ENCODE results near the gene FBXO36. TPM values are rescaled to one million over a fixed set of nuclear protein-coding genes. Genes with fewer than 3 reads are reported as not detected.
A peak's percentile ranks its signal among the peaks of the same experiment; 100 is the strongest.

FBXO36 gene
- polyA plus RNA-seq, 1 donor (not counting 4 experiments of a cell fraction or from before 2014, with no cell fraction given): 1.7 TPM

- Histone ChIP-seq H3K9me1 (ENCODE audit: control insufficient read depth, extremely low read depth, insufficient read depth, low read length) (no peaks in the 10 kb centered on the region), H3K4me1 (ENCODE audit: control insufficient read depth, extremely low read depth, insufficient read depth, low read length) (peaks cover 16% of the 10 kb centered on the region), H3K4me2 (ENCODE audit: control insufficient read depth, extremely low read depth, insufficient read depth, low read depth, low read length) (peak overlapping the region; percentile 80), H3K4me3 (ENCODE audit: control insufficient read depth in 2 of 3, extremely low read depth in 1 of 3, insufficient read depth in 2 of 3, low read depth in 1 of 3, low read length in 3 of 3) (no peak overlapping the region), H3K79me2 (ENCODE audit: control insufficient read depth, insufficient read depth, low read length) (no peaks in the 10 kb centered on the region), H3K27ac (ENCODE audit: control insufficient read depth, insufficient read depth, low read length) (peak overlapping the region; percentile 77), H3K27me3 (ENCODE audit: control insufficient read depth, extremely low read depth, insufficient read depth, low read length) (no peaks in the 10 kb centered on the region), H4K20me1 (ENCODE audit: control insufficient read depth, extremely low read depth, insufficient read depth, low read length) (no peaks in the 10 kb centered on the region), H3K9me3 (ENCODE audit: control insufficient read depth, low read depth, low read length) (no peaks in the 10 kb centered on the region), H3K9ac (ENCODE audit: control insufficient read depth, extremely low read depth, insufficient read depth, low read length) (peak overlapping the region; percentile 33), H2AFZ (ENCODE audit: control insufficient read depth, low read length) (peak overlapping the region; percentile 76), H3K36me3 (ENCODE audit: control insufficient read depth in 2 of 2, extremely low read depth in 1 of 2, insufficient read depth in 2 of 2, low read length in 2 of 2) (no peaks in the 10 kb centered on the region)
- no peak for TF ChIP-seq EZH2 (IDR thresholded peaks at IDR 0.05; ENCODE audit: low read length)
- TF ChIP-seq, protein P1, sequence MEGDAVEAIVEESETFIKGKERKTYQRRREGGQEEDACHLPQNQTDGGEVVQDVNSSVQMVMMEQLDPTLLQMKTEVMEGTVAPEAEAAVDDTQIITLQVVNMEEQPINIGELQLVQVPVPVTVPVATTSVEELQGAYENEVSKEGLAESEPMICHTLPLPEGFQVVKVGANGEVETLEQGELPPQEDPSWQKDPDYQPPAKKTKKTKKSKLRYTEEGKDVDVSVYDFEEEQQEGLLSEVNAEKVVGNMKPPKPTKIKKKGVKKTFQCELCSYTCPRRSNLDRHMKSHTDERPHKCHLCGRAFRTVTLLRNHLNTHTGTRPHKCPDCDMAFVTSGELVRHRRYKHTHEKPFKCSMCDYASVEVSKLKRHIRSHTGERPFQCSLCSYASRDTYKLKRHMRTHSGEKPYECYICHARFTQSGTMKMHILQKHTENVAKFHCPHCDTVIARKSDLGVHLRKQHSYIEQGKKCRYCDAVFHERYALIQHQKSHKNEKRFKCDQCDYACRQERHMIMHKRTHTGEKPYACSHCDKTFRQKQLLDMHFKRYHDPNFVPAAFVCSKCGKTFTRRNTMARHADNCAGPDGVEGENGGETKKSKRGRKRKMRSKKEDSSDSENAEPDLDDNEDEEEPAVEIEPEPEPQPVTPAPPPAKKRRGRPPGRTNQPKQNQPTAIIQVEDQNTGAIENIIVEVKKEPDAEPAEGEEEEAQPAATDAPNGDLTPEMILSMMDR (optimal IDR thresholded peaks at IDR 0.05 in 1 of 3, IDR thresholded peaks at IDR 0.05 in 1 of 3, conservative IDR thresholded peaks at IDR 0.05 in 1 of 3; ENCODE audit: extremely low read depth in 1 of 3, insufficient read depth in 2 of 3, low read length in 3 of 3): no peak
- DNase-seq (ENCODE audit: low read depth, low spot score): peak; percentile 73
- peak; percentile 71 for FAIRE-seq
- dilution Hi-C loops (cut with MboI; ENCODE audit: extremely low pct_ligation_motif_present, low sequenced_read_pairs): no loop called here
Observed at GRCh38 chr2:230053753-230054478, 131.6 kb downstream of the FBXO36 start.

- dilution Hi-C loops (cut with MboI; ENCODE audit: extremely low pct_ligation_motif_present, low sequenced_read_pairs): no loop called here
- no peak for FAIRE-seq
- no peak overlapping the region for H3K4me2 ChIP-seq (ENCODE audit: control insufficient read depth, extremely low read depth, insufficient read depth, low read depth, low read length)
Observed at GRCh38 chr2:230060672-230061293, 138.5 kb downstream of the FBXO36 start.

More at GRCh38 chr2:230060672-230061293, 138.5 kb downstream of the FBXO36 start:
- H3K9me3 ChIP-seq (ENCODE audit: control insufficient read depth, low read depth, low read length): no peaks in the 10 kb centered on the region
- H3K4me1 ChIP-seq (ENCODE audit: control insufficient read depth, extremely low read depth, insufficient read depth, low read length): no peaks in the 10 kb centered on the region
- H3K9ac ChIP-seq (ENCODE audit: control insufficient read depth, extremely low read depth, insufficient read depth, low read length): no peak overlapping the region
- no peaks in the 10 kb centered on the region for H4K20me1 ChIP-seq (ENCODE audit: control insufficient read depth, extremely low read depth, insufficient read depth, low read length)
- no peak for DNase-seq (ENCODE audit: low read depth, low spot score)
- H3K27ac ChIP-seq (ENCODE audit: control insufficient read depth, insufficient read depth, low read length): no peak overlapping the region
- H2AFZ ChIP-seq (ENCODE audit: control insufficient read depth, low read length): no peak overlapping the region
- no peaks in the 10 kb centered on the region for H3K9me1 ChIP-seq (ENCODE audit: control insufficient read depth, extremely low read depth, insufficient read depth, low read length)
- H3K27me3 ChIP-seq (ENCODE audit: control insufficient read depth, extremely low read depth, insufficient read depth, low read length): no peaks in the 10 kb centered on the region
- H3K79me2 ChIP-seq (ENCODE audit: control insufficient read depth, insufficient read depth, low read length): no peaks in the 10 kb centered on the region
- H3K4me3 ChIP-seq (ENCODE audit: control insufficient read depth in 2 of 3, extremely low read depth in 1 of 3, insufficient read depth in 2 of 3, low read depth in 1 of 3, low read length in 3 of 3): no peak overlapping the region
- TF ChIP-seq, protein P1 (optimal IDR thresholded peaks at IDR 0.05 in 1 of 3, IDR thresholded peaks at IDR 0.05 in 1 of 3, conservative IDR thresholded peaks at IDR 0.05 in 1 of 3; ENCODE audit: extremely low read depth in 1 of 3, insufficient read depth in 2 of 3, low read length in 3 of 3): no peak
- no peak for TF ChIP-seq EZH2 (IDR thresholded peaks at IDR 0.05; ENCODE audit: low read length)
- no peaks in the 10 kb centered on the region for H3K36me3 ChIP-seq (ENCODE audit: control insufficient read depth in 2 of 2, extremely low read depth in 1 of 2, insufficient read depth in 2 of 2, low read length in 2 of 2)

Small RNA genes lying within 50 kb of the gene (small RNA-seq; reads per million reads assigned to genes)
- gene RNU6-1027P (ENCODE audit: insufficient read length in 3 of 3, low read depth in 3 of 3, low replicate concordance in 1 of 3) (0 reads per million in 3 experiments), gene RNU6-613P (ENCODE audit: insufficient read length in 3 of 3, low read depth in 3 of 3, low replicate concordance in 1 of 3) (0 reads per million in 3 experiments), gene RNU6-964P (ENCODE audit: insufficient read length in 3 of 3, low read depth in 3 of 3, low replicate concordance in 1 of 3) (0 reads per million in 3 experiments), gene RNY4P19 (ENCODE audit: insufficient read length in 3 of 3, low read depth in 3 of 3, low replicate concordance in 1 of 3) (0 to 0.33 (median 0.25) reads per million in 3 experiments)

Other genes starting within 250 kb of the FBXO36 start
- 7.5 to 11.0 TPM (median 8.5 TPM) in 3 replicates for gene DNER, start 207.9 kb upstream of the FBXO36 start, polyA plus RNA-seq
- 86.9 to 123 TPM (median 96.8 TPM) in 3 replicates for gene TRIP12, start 494 bp upstream of the FBXO36 start, polyA plus RNA-seq
- 0.34 to 0.97 TPM (median 0.67 TPM) in 3 replicates for gene SLC16A14, start 146.4 kb downstream of the FBXO36 start, polyA plus RNA-seq

All from keratinocyte (primary cell).